ENCODE results near the gene NIPA2.

DNA sequence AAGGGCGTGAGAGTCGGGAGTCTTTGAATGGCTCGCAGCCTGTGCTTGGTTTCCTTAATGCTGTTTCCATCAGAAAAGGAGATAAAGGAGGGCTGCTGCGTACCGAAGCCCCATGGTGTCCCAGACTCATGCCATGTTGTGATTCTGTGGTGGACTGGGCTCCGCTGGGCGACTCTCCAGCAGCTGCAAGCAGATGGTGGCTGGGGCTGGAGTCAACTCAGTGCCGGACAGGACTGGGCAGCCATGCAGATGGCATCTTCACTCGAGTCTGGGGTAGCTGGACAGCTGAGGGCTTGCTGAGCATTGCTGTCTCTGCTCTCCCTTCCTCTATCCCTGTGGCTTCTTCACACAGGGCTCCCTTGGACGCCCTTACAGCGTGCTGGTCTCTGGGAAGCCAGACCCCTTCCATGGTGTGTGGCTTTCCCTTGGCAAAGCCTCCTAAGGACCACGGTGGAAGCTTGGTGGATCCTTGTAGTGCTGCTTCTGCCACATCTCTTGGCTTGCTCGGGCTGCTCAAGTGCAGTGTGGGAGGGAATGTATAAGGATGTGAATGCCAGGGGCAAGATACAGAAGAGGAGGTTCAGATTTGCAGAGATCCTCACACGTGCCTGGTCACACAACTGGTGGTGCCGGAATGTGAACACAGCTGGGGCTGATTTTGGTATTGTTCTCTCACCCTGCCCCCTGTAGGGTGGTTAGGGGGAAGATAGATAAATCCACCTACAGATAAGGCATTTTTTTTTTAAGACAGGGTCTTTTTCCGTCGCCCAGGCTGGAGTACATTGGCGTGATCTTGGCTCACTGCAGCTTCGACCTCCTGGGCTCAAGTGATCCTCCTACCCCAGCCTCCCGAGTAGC, 43.0 kb upstream of the NIPA2 start:
- TF ChIP-seq, protein P1, sequence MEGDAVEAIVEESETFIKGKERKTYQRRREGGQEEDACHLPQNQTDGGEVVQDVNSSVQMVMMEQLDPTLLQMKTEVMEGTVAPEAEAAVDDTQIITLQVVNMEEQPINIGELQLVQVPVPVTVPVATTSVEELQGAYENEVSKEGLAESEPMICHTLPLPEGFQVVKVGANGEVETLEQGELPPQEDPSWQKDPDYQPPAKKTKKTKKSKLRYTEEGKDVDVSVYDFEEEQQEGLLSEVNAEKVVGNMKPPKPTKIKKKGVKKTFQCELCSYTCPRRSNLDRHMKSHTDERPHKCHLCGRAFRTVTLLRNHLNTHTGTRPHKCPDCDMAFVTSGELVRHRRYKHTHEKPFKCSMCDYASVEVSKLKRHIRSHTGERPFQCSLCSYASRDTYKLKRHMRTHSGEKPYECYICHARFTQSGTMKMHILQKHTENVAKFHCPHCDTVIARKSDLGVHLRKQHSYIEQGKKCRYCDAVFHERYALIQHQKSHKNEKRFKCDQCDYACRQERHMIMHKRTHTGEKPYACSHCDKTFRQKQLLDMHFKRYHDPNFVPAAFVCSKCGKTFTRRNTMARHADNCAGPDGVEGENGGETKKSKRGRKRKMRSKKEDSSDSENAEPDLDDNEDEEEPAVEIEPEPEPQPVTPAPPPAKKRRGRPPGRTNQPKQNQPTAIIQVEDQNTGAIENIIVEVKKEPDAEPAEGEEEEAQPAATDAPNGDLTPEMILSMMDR (conservative IDR thresholded peaks at IDR 0.05 in 1 of 2, IDR thresholded peaks at IDR 0.05 in 1 of 2; ENCODE audit: low read depth in 1 of 2, low read length in 2 of 2) = no peak
- TF ChIP-seq EZH2 (IDR thresholded peaks at IDR 0.05; ENCODE audit: low read length, missing control alignments) = no peak
